HEK293 (cell line): ENCODE measurements around the gene ABCA7.

Experiments
- SCRT1 ChIP-seq: fragments of 450-650 bp; formaldehyde crosslinking; IDR thresholded peaks from 2 replicates; pipeline ENCODE4 v1.5.1; 2016; ENCODE audit warnings: missing biosample characterization, missing genetic modification characterization, borderline replicate concordance
- ZNF121 ChIP-seq: fragments of 450-650 bp; formaldehyde crosslinking; IDR thresholded peaks from 2 replicates; pipeline ENCODE4 v1.5.1; 2016; ENCODE audit warnings: missing biosample characterization, missing genetic modification characterization
- ZNF48 ChIP-seq: fragments of 450-650 bp; formaldehyde crosslinking; IDR thresholded peaks from 2 replicates; pipeline ENCODE4 v1.5.1; 2016; ENCODE audit warnings: missing biosample characterization, missing genetic modification characterization
- TF ChIP-seq, protein P1 (sequence below): fragments of 450-650 bp; formaldehyde crosslinking; IDR thresholded peaks from 2 replicates; pipeline ENCODE4 v1.5.1; 2016; ENCODE audit warnings: missing biosample characterization, missing genetic modification characterization
- TF ChIP-seq, protein P2 (sequence below): sonication (generic); formaldehyde crosslinking; IDR thresholded peaks from 2 replicates; pipeline ENCODE4 v1.8.1; 2022; ENCODE audit warnings: mild to moderate bottlenecking, moderate library complexity, missing genetic modification reagents

DNA sequence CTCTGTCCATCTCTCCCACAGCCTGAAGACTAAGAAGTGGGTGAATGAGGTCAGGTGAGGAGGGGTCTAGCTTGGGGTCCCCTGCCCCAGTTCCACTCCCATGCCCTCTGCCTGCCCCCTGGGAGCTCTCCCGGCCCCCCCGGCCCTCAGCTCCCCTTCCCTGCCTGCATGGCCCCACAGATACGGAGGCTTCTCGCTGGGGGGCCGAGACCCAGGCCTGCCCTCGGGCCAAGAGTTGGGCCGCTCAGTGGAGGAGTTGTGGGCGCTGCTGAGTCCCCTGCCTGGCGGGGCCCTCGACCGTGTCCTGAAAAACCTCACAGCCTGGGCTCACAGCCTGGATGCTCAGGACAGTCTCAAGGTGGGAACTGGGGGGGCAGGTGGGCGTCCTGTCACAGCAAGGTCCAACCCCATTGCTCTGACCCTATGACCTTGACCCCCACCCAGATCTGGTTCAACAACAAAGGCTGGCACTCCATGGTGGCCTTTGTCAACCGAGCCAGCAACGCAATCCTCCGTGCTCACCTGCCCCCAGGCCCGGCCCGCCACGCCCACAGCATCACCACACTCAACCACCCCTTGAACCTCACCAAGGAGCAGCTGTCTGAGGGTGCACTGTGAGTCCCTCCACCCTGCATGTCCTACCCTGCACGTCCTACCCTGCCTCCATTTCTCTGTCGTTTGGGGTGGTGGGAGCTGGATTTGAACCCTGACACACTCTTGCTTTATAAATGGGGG is 16.1 kb downstream of the ABCA7 start:
- TF ChIP-seq ZNF121 (tag by site-specific recombination) (no peak), SCRT1 (no peak), ZNF48 (tag by site-specific recombination) (no peak)
- TF ChIP-seq, protein P1, sequence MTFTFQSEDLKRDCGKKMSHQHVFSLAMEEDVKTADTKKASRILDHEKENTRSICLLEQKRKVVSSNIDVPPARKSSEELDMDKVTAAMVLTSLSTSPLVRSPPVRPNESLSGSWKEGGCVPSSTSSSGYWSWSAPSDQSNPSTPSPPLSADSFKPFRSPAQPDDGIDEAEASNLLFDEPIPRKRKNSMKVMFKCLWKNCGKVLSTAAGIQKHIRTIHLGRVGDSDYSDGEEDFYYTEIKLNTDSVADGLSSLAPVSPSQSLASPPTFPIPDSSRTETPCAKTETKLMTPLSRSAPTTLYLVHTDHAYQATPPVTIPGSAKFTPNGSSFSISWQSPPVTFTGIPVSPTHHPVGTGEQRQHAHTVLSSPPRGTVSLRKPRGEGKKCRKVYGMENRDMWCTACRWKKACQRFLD (tag by site-specific recombination), result no peak
- TF ChIP-seq, protein P2, sequence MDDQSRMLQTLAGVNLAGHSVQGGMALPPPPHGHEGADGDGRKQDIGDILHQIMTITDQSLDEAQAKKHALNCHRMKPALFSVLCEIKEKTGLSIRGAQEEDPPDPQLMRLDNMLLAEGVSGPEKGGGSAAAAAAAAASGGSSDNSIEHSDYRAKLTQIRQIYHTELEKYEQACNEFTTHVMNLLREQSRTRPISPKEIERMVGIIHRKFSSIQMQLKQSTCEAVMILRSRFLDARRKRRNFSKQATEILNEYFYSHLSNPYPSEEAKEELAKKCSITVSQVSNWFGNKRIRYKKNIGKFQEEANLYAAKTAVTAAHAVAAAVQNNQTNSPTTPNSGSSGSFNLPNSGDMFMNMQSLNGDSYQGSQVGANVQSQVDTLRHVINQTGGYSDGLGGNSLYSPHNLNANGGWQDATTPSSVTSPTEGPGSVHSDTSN (CRISPR knock-in tag), result no peak
